HG03457 (cell line): ENCODE measurements around the gene RPL39.
"Not testable (repeated sequence)": the region's sequence is repeated elsewhere in the genome, so short reads cannot be mapped to it uniquely, and the experiment has no call there.

Source experiments
- ATAC-seq: cut with Tn5 transposase; IDR thresholded peaks from one replicate; pipeline ENCODE4 v1.9.1; 2021; ENCODE audit warnings: moderate number of reproducible peaks; ENCODE audit not compliant: unreplicated experiment

The RPL39 gene

DNA sequence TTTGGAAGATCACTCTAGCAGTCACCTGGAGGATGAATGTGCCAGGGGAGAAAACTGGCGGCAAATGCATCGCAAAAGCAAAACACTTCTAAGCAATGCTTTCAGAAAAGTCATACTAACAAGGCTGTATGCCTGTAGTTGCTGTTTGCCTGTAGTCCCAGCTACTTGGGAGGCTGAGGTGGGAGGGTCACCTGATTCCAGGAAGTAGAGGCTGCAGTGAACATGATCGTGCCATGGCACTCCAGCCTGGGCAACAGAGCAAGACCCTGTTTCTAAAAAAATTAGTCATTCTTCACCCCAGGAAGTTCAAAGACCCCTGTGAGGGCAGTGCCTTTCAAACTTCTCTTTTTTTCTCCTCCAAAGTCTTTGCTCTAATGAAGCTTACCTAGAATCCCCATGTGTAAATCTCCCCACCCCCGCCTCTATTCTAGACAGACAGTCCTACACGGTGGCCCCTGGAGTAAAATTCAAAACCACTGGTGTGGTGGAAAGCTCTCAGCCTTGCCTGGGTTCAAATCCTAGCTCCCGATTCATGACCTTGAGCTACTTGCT is 27.5 kb downstream of the RPL39 start:
- no peak for ATAC-seq

DNA sequence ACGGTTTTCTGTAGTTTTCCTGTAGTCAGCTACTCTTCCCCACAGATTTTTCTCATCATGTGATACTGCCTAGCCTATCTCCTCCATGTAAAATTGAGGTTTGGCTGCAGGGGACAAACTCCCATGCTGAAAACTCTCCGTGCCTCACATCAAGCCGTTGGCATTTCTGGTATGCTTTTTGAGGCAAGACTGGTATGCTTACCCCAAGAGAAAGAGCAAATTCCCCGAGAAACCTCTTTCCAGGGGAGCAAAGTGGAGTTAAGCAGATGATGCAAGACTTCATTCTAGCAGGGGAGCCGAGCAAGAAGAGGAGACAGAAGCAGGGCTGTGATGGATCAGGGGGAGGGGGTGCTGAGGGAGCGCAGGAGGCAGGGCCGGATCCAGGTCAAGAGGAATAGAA is 28.2 kb downstream of the RPL39 start:
- ATAC-seq: no peak

DNA sequence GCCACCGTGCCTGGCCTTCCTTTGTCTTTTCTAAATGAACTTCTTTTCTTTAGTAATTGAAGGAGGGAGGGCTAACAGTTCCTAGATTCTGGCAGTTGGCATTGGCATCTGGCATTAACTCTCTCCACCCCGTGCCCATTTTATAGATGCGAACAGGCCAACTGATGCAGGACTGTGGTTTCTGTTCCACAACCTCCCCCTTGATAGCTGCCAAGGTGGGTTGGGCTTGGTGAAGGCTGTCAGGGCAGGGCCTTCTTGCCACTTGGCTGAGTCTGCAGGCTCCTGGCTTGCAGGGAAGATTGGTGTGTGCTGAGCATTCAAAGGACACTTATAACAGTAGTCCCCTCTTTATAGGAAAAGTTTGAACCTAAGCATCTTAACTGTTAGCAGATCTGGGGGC is 28.7 kb downstream of the RPL39 start:
- ATAC-seq: no peak

DNA sequence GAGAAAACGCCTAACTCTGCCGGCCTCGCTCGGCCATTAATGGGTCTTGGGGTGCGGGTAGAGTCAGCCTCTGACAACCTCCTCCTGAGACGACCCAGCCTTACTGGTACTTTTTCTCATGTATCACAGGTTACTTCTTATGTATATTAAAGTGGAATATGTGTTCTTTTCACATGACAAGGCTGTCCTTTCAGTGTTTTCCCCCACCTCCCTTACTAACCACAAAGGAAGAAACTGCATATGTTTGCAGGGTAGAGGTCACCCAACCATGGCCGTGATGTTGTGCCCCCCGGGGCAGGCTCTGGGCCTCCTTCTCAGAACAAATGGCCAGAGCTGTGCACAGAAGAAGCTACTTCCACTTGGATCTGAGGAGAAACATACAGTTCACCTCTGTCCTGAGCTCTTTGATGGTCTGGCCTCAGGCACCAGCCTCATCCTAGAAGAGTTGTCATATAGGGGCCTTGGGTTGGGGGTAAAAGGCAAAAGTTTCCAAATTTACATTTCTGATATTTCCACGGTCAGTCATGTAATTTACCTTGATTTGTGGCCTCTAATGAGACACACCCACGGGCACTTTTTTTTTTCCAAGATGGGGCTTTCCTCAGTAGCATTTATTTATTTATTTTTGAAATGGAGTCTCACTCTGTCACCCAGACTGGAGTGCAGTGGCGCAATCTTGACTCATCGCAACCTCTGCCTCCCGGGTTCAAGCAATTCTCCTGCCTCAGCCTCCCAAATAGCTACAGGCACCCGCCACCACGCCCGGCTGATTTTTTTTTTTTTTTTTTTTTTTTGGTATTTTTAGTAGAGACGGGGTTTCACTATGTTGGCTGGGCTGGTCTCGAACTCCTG is 31.2 kb downstream of the RPL39 start:
- no peak for ATAC-seq

DNA sequence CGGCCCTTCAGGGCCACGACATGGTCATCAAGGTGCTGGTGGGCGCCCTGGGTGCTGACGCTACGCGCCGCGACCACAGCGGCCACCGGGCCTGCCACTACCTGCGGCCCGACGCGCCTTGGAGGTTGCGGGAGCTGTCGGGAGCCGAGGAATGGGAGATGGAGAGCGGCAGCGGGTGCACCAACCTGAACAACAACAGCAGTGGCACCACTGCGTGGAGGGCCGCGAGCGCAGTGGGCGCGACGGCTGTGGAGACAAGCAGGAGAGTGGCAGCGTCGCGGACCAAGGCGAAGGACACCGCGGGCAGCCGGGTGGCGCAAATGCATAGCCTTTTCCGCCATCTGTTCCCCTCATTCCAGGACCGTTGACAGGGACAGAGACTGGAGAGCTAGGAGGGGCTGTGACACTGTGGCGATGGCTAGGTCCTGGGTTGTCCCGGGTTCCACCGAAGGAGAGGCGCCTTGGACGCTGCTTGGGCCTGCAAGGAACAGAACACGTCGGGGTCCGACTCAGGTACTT is 32.1 kb downstream of the RPL39 start:
- no peak for ATAC-seq

DNA sequence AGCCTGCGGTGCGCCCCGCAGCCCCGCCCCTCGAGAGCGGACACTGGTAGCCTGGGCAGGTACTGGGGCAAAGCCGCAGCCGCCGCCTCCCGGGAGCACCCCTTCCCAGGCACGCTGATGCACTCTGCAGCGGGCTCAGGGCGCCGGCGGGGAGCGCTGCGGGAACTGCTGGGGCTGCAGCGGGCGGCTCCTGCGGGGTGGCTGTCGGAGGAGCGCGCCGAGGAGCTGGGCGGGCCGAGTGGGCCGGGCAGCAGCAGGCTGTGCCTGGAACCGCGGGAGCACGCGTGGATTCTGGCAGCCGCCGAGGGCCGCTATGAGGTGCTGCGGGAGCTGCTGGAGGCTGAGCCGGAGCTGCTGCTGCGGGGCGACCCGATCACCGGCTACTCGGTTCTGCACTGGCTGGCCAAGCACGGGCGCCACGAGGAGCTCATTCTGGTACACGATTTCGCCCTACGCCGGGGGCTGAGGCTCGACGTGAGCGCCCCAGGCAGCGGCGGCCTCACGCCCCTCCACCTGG is 32.6 kb downstream of the RPL39 start:
- ATAC-seq: no peak

DNA sequence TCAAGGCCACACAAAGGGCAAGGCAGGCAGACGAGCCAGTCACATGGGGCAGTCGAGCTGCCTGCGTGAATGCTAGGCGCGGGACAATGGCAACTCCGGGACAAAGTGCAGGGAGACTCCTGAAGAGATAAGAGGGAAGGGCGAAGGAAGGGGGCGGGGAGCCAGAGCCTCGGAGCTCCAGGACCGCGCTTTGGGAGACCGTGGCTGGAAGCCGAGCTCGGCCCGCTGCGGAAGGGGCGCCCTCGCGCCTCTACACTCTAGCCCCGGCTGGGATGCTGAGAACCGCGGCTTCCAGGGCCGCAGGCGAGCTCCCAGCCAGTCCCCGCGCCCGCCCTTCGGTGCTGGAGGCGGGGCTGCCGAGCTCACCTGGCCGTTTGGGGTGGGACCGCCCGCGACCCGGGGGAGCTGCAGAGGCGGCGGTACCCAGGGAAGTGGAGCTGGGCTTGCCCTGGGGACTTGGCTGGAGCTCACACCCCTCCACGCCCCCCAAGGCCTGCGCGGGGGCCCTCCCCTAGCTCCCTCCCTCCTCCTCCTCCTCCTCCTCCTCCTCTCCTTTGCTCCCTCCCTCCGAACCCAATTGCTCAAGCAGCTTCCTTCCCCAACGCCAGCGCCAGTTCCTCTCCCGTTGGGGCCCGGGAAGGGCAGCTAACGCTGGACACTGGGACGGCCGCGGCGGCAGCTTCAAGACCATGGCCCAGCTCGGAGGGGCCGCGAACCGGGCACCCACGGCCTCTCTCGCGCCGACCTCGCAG is 33.3 kb downstream of the RPL39 start, which contains the start of gene SOWAHD:
Gene SOWAHD (plus strand): TSS at position 610 of the 752 bp plus-strand sequence. CDS start 80 bp downstream, at position 690.
- no peak for ATAC-seq

DNA sequence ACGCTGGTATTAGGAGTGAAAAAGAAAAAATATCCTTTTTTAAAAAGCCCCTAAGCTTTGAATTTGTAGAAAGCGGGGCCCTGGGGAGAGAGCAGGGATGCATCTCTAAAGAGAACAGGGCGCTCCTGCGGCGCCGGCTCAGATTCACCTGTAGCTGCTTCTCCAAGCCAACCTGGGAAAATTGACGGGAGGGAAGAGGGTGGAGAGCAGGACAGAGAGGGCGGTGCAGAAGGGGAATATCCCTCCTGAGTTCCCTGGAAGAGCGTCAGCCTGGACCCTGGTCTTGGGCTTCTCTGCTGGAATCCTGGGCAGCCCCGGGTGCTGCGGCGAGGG is 33.8 kb downstream of the RPL39 start:
- no peak for ATAC-seq

DNA sequence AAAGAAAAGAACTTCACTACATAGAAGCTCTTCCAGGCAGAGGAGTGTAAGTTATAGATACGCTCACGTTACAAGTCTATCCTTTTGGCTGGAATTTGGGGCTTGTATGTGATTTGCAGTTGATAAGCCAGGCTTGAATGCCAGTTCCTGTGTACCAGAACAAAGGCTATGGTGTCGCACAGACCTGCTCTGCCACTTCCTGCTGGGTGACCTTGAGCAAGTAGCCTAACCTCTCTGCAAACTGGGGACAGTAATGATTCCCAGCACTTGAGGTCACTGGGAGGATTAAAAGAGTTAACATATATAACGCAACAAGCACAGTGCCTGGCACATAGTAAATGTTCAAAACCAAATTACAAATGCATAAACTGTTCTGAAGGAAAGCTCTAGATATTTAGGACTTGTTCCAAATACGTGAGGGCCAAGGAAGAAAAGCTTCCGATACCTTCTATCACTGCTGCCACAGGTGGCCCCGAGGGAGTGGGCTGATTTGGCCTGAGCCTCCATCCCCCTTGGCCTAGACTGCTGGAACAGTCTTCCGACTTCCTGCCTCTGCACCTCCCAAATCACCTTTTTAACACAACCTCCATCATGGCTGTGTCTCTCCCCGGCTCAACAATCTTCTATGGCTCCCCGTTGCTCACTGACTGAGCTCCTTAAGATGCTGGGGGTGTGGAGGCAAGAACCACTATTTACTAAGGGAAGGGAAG is 34.3 kb downstream of the RPL39 start:
- ATAC-seq: no peak

DNA sequence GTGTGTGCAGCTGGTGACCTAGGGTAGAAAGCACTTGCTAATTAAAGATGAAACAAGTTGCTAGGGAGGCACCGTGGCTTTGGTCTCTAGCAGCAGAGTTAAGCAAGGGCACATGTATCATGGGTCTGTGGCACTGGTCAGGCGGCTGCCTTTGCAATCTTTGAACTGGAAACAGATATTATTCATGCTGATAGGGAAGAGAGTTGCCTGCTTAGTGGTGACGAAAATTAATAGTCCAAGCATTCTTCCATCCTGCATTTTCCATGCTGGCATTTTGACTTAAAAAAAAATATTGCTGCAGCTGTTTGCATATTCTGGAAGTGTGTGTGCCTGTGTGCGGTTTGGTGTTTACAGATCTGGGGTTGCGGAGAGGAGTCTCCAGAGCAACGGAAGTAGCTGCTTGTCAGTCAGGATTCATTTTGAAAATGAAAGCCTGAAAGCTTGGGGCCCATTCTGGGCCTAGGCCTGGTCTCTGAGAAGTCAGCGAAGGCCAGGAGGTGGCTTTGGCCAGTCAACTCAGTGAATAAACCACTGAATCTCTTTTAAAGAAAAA is 35.4 kb downstream of the RPL39 start:
- ATAC-seq: no peak

DNA sequence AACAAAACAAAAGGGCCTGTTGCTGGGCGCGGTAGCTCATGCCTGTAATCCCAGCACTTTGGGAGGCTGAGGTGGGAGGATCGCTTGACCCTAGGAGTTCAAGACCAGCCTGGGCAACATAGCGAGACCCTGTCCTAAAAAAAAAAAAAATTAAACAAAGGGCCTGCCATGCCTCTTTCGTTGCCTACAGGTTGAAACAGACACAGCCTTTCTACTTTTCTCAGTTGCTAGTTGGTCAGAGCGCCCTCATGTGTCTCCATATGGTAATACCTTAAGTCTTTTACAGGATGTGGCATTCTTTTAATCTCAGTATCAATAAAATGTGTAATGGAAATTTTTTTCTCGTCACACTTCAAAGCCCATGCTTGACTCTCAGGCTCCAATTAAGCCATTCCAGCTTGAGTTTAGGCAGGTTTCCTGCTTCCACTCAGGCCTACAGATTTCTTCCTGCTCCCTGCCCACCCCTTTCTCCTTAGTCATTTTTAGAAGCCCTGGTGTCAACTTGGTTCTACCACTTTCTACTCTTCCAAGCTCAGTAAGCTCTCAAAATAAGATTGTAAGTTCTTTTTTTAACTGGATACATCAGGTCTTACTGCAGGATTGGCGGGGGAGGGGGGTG is 37.7 kb downstream of the RPL39 start:
- ATAC-seq: no peak

DNA sequence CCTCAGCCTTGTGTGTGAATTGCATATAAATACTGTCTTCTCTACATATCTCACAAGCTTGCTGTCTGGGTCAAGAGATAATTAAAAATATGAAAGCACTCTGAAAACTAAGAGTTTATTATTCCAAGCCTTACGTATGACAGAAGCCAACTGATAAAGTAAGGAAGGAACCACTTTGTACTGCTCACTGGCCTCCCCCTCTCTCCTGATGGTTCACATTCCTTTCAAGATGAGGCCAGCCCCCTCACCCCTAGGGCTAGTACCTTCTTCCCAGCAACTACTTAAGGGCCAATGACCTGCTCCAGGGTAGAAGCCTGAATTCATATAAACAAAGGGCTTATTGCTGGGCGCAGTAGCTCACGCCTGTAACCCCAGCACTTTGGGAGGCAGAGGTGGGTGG is 38.4 kb downstream of the RPL39 start:
- ATAC-seq: no peak

DNA sequence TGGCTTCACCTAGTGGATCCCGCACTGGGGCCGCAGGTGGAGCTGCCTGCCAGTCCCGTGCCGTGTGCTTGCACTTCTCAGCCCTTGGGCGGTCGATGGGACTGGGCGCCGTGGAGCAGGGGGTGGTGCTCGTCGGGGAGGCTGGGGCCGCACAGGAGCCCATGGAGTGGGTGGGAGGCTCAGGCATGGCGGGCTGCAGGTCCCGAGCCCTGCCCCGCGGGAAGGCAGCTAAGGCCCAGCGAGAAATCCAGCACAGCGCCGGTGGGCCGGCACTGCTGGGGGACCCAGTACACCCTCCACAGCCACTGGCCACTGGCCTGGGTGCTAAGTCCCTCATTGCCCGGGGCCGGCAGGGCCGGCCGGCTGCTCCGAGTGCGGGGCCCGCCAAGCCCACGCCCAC is 40.7 kb downstream of the RPL39 start:
- not testable (repeated sequence) for ATAC-seq

DNA sequence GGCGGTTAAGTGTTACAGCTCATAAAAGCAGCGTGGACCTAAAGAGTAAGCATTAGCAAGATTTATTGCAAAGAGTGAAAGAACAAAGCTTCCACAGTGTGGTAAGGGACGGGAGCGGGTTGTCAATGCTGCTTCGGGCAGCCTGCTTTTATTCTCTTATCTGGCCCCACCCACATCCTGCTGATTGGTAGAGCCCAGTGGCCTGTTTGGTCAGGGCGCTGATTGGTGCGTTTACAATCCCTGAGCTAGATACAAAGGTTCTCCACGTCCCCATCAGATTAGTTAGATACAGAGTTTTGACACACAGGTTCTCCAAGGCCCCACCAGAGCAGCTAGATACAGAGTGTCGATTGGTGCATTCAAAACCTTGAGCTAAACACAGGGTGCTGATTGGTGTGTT is 41.3 kb downstream of the RPL39 start:
- ATAC-seq: not testable (repeated sequence)

DNA sequence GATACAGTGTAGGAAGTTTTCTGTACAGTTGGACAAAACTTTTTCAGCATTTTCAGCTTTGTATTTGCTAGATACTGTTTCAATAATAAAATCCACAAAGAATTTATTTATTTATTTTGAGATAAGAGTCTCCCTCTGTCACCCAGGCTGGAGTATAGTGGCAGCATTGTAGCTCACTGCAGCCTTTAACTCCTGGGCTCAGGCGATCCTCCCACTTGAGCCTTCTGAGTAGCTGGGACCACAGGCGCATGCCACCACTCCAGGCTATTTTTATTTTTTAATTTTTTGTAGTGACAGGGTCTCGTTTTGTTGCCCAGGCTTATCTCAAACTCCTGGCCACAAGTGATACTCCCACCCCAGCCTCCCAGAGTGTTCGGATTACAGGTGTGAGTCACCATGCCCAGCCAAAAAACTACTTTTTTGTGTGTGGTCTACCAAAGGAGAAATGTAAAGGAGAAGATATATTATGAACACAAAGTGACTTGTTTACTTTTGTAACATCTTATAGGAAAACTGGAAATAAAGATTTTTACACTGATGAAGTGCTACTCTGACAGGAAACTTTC is 46.1 kb downstream of the RPL39 start:
- no peak for ATAC-seq

DNA sequence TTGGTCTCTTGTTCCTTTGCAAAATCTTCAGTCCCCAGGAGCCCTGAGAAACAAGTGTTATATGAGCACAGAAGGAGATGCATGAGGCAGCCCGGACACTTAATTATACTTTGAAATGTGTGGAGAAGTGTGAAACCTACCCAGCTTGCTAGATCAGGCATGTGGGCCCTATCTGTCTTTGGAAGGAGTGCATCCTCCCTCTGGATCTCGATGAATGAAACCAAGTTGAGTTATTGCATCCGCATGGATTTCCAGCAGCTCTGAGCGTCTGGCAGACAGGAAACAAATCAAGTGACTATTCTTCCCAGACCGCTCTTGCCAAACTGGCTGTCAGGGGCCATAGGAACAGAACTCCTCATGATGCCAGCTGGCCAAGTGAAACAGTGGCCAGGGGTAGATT is 52.7 kb downstream of the RPL39 start:
- ATAC-seq: no peak
